H1 (cell line): ENCODE measurements around the gene SLC12A8. TPM values are rescaled to one million over a fixed set of nuclear protein-coding genes. Genes with fewer than 3 reads are reported as not detected.

Source experiments
- CTCF ChIA-PET: fragments of 300-600 bp; sonication (Branson Sonifier 250); formaldehyde crosslinking; loops from one replicate; lab custom pipeline; 2021; ENCODE audit not compliant: partially characterized antibody; lab: Charles Lee
- POLR2A ChIA-PET: fragments of 300-600 bp; sonication (Branson Sonifier 250); formaldehyde crosslinking; loops from one replicate; lab custom pipeline; 2021; ENCODE audit warnings: inconsistent platforms; ENCODE audit not compliant: partially characterized antibody; lab: Charles Lee
- DNase-seq, 2 experiments: peaks; one replicate each; pipeline versions ENCODE4 v3.0.0 to v3.0.0-alpha.2; 2010 to 2022; ENCODE audit warnings: low spot score in 2 of 2, low read depth in 1 of 2, mixed read lengths in 1 of 2
- FAIRE-seq: peaks from 2 replicates; lab custom pipeline; 2011; peaks lifted over from hg19 to GRCh38; lab: Jason Lieb, UNC
- H2AFZ ChIP-seq: 2 replicates; pipeline ENCODE4 v1.8.1; 2012; ENCODE audit warnings: low read length, inconsistent platforms
- H2AK5ac ChIP-seq: 2 replicates; pipeline ENCODE4 v1.6.1; 2013; ENCODE audit warnings: low read depth, low read length
- H2BK120ac ChIP-seq: replicated peaks from 2 replicates; pipeline ENCODE3; 2013; ENCODE audit warnings: low read depth, low read length, inconsistent platforms
- H2BK12ac ChIP-seq: 2 replicates; pipeline ENCODE4 v1.6.1; 2013; ENCODE audit warnings: low read depth, low read length
- H2BK15ac ChIP-seq: 2 replicates; pipeline ENCODE4 v1.6.1; 2013; ENCODE audit warnings: low read length
- H2BK20ac ChIP-seq: 2 replicates; pipeline ENCODE4 v1.6.1; 2013; ENCODE audit warnings: low read length
- H2BK5ac ChIP-seq: 2 replicates; pipeline ENCODE4 v1.6.1; 2013; ENCODE audit warnings: low read depth, low read length
- H3K14ac ChIP-seq: 2 replicates; pipeline ENCODE4 v1.6.1; 2013; ENCODE audit warnings: inconsistent platforms; ENCODE audit not compliant: insufficient read length
- H3K18ac ChIP-seq: 2 replicates; pipeline ENCODE4 v1.6.1; 2013; ENCODE audit warnings: low read length; ENCODE audit errors: extremely low read depth
- H3K23ac ChIP-seq: 2 replicates; pipeline ENCODE4 v1.6.1; 2013; ENCODE audit warnings: inconsistent platforms; ENCODE audit not compliant: insufficient read length
- H3K23me2 ChIP-seq: 2 replicates; pipeline ENCODE4 v1.6.1; 2013; ENCODE audit warnings: low read depth, low read length
- H3K27ac ChIP-seq: 2 replicates; pipeline ENCODE4 v1.6.1; 2011; ENCODE audit warnings: low read depth, low read length, inconsistent platforms
- H3K27me3 ChIP-seq, 4 experiments: replicated peaks in 1 of 4; 1 replicate in 1 of 4; 2 replicates in 3 of 4; pipeline versions ENCODE4 v1.6.1 to v1.8.1; 2011 to 2013; ENCODE audit warnings: low read length in 3 of 4, mild to moderate bottlenecking in 3 of 4, inconsistent platforms in 2 of 4, mixed read lengths in 2 of 4, moderate library complexity in 1 of 4; ENCODE audit not compliant: control insufficient read depth in 3 of 4, insufficient read depth in 3 of 4; ENCODE audit errors: extremely low read depth in 1 of 4
- H3K36me3 ChIP-seq, 4 experiments: 2 replicates each; pipeline versions ENCODE4 v1.6.1 to v1.8.1; 2011 to 2013; ENCODE audit warnings: mild to moderate bottlenecking in 4 of 4, low read length in 3 of 4, moderate library complexity in 2 of 4, control low read depth in 1 of 4, inconsistent platforms in 1 of 4; ENCODE audit not compliant: insufficient read depth in 4 of 4, control insufficient read depth in 2 of 4
- H3K4ac ChIP-seq: replicated peaks from 2 replicates; pipeline ENCODE3; 2013; ENCODE audit warnings: low read length, low read depth, mixed read lengths, inconsistent platforms; ENCODE audit not compliant: insufficient read length
- H3K4me1 ChIP-seq, 4 experiments: replicated peaks in 1 of 4; 1 replicate in 1 of 4; 2 replicates in 3 of 4; pipeline versions ENCODE4 v1.6.1 to v1.8.1; 2011 to 2013; ENCODE audit warnings: low read length in 3 of 4, inconsistent platforms in 2 of 4, mixed read lengths in 1 of 4; ENCODE audit not compliant: insufficient read depth in 4 of 4, control insufficient read depth in 3 of 4
- H3K4me2 ChIP-seq, 2 experiments: 2 replicates each; pipeline versions ENCODE4 v1.6.1 to v1.8.1; 2011 to 2013; ENCODE audit warnings: low read depth in 2 of 2, low read length in 2 of 2, control low read depth in 1 of 2, inconsistent platforms in 1 of 2, mild to moderate bottlenecking in 1 of 2; ENCODE audit not compliant: insufficient read depth in 1 of 2
- H3K4me3 ChIP-seq, 4 experiments: fragments of 200-600, 300-600 bp in 1 of 4; sonication (generic), shearing (Covaris generic), sonication (Bioruptor Twin) in 1 of 4; 2 replicates each; pipeline versions ENCODE4 v1.5.1 to v1.8.1; 2011 to 2016; ENCODE audit warnings: low read length in 4 of 4, low read depth in 3 of 4, control low read depth in 2 of 4, inconsistent platforms in 2 of 4, mild to moderate bottlenecking in 2 of 4, mixed read lengths in 1 of 4, moderate library complexity in 1 of 4; ENCODE audit not compliant: insufficient read depth in 2 of 4; ENCODE audit errors: extremely low read depth in 1 of 4
- H3K56ac ChIP-seq: replicated peaks from 2 replicates; pipeline ENCODE3; 2013; ENCODE audit warnings: low read depth, mild to moderate bottlenecking, mixed read lengths, low read length, inconsistent platforms; ENCODE audit not compliant: insufficient read length
- H3K79me1 ChIP-seq: 2 replicates; pipeline ENCODE4 v1.6.1; 2013; ENCODE audit warnings: low read depth, low read length, control low read depth
- H3K79me2 ChIP-seq, 2 experiments: 2 replicates each; pipeline versions ENCODE4 v1.6.1 to v1.8.1; 2012 to 2013; ENCODE audit warnings: low read length in 2 of 2, mild to moderate bottlenecking in 2 of 2, inconsistent platforms in 1 of 2; ENCODE audit not compliant: insufficient read depth in 2 of 2, control insufficient read depth in 1 of 2
- H3K9ac ChIP-seq, 4 experiments: replicated peaks in 1 of 4; 1 replicate in 1 of 4; 2 replicates in 3 of 4; pipeline versions ENCODE4 v1.6.1 to v1.8.1; 2011 to 2013; ENCODE audit warnings: low read depth in 3 of 4, low read length in 3 of 4, control low read depth in 2 of 4, mild to moderate bottlenecking in 2 of 4, moderate library complexity in 2 of 4, inconsistent platforms in 1 of 4; ENCODE audit errors: extremely low read depth in 1 of 4
- H3K9me3 ChIP-seq, 2 experiments: 2 replicates each; pipeline versions ENCODE4 v1.6.1 to v1.8.1; 2012 to 2013; ENCODE audit warnings: mild to moderate bottlenecking in 2 of 2, moderate library complexity in 2 of 2, control low read depth in 1 of 2, inconsistent platforms in 1 of 2, low read depth in 1 of 2, low read length in 1 of 2, mixed read lengths in 1 of 2; ENCODE audit not compliant: insufficient read depth in 2 of 2
- H4K20me1 ChIP-seq, 2 experiments: replicated peaks in 1 of 2; 2 replicates each; pipeline versions ENCODE3 to v1.8.1; 2011 to 2013; ENCODE audit warnings: inconsistent platforms in 2 of 2, low read length in 2 of 2, mild to moderate bottlenecking in 1 of 2; ENCODE audit not compliant: insufficient read depth in 2 of 2, control insufficient read depth in 1 of 2
- H4K5ac ChIP-seq: 2 replicates; pipeline ENCODE4 v1.6.1; 2013; ENCODE audit warnings: low read length, low read depth, mixed read lengths, inconsistent platforms; ENCODE audit not compliant: insufficient read length
- H4K8ac ChIP-seq: 2 replicates; pipeline ENCODE4 v1.8.0; 2013; ENCODE audit warnings: mild to moderate bottlenecking, moderate library complexity, low read length, inconsistent platforms; ENCODE audit not compliant: insufficient read depth; ENCODE audit errors: extremely low read depth
- H4K91ac ChIP-seq: replicated peaks from 2 replicates; pipeline ENCODE3; 2013; ENCODE audit warnings: low read length, mixed read lengths, inconsistent platforms; ENCODE audit not compliant: insufficient read length
- BCL11A ChIP-seq, 2 experiments: IDR thresholded peaks; one replicate each; pipeline ENCODE4 v1.6.1; 2011; ENCODE audit warnings: low read depth in 2 of 2, low read length in 2 of 2, mild to moderate bottlenecking in 2 of 2
- CHD1 ChIP-seq: IDR thresholded peaks from 2 replicates; pipeline ENCODE4 v1.6.1; 2012; ENCODE audit warnings: low read depth, low read length, improper control_type of control experiment
- CHD2 ChIP-seq: IDR thresholded peaks from 2 replicates; pipeline ENCODE4 v1.6.1; 2012; ENCODE audit warnings: low read length, improper control_type of control experiment
- CTBP2 ChIP-seq: IDR thresholded peaks from 2 replicates; pipeline ENCODE4 v1.7.0; 2011; ENCODE audit warnings: borderline replicate concordance, mild to moderate bottlenecking, moderate library complexity, mixed read lengths, low read length; ENCODE audit not compliant: insufficient read depth, insufficient read length
- EP300 ChIP-seq, 2 experiments: IDR thresholded peaks; 1 replicate in 1 of 2; 2 replicates in 1 of 2; pipeline ENCODE4 v1.6.1; 2011 to 2012; ENCODE audit warnings: low read depth in 2 of 2, low read length in 2 of 2, mild to moderate bottlenecking in 2 of 2, borderline replicate concordance in 1 of 2, inconsistent platforms in 1 of 2, moderate library complexity in 1 of 2
- EZH2 ChIP-seq: fragments of 200-600 bp; sonication (generic); IDR thresholded peaks from 2 replicates; pipeline ENCODE4 v1.7.1; 2012; ENCODE audit warnings: low read depth, mild to moderate bottlenecking, moderate library complexity, low read length, inconsistent platforms; ENCODE audit not compliant: severe bottlenecking
- HDAC2 ChIP-seq, 2 experiments: fragments of 300-600 bp in 1 of 2; sonication (generic) in 1 of 2; IDR thresholded peaks; 2 replicates each; pipeline ENCODE4 v1.6.1; 2011 to 2012; ENCODE audit warnings: low read depth in 2 of 2, low read length in 2 of 2, mild to moderate bottlenecking in 2 of 2, moderate library complexity in 2 of 2, borderline replicate concordance in 1 of 2, inconsistent platforms in 1 of 2
- HDAC6 ChIP-seq: IDR thresholded peaks from one replicate; pipeline ENCODE4 v1.7.1; 2012; ENCODE audit warnings: low read depth, mild to moderate bottlenecking, inconsistent platforms, low read length, moderate library complexity
- RFX5 ChIP-seq: IDR thresholded peaks from 2 replicates; pipeline ENCODE4 v1.6.1; 2011; ENCODE audit warnings: low read depth, low read length, improper control_type of control experiment, borderline replicate concordance
- SP1 ChIP-seq: IDR thresholded peaks from 2 replicates; pipeline ENCODE4 v1.6.1; 2011; ENCODE audit warnings: low read depth, low read length
- YY1 ChIP-seq: IDR thresholded peaks from 2 replicates; pipeline ENCODE4 v1.6.1; 2011; ENCODE audit warnings: low read depth, mild to moderate bottlenecking, low read length
- WGBS, 2 experiments: shearing (Covaris generic) in 1 of 2; methylation state at CpG; one replicate each; pipeline versions ENCODE4 v1.1.6 to v1.1.7; 2013 to 2015; ENCODE audit warnings: low lambda C conversion rate in 2 of 2, mixed read lengths in 2 of 2, inconsistent platforms in 1 of 2, low coverage in 1 of 2, missing lambda C conversion rate in 1 of 2; ENCODE audit not compliant: insufficient replicate concordance in 2 of 2, insufficient coverage in 1 of 2, insufficient read length in 1 of 2; ENCODE audit errors: extremely low coverage in 1 of 2, missing lambda C conversion rate in 1 of 2; 5-methylcytosine and 5-hydroxymethylcytosine counted together
- polyA plus RNA-seq, 7 experiments: library from polyadenylated mRNA; depleted of rRNA in 3 of 7; stranded (reverse) in 5 of 7; unstranded in 2 of 7; fragments of >200 nt in 5 of 7; fragments of 200-250 nt in 2 of 7; gene quantifications; 1 replicate in 5 of 7; 2 replicates in 1 of 7; 4 replicates in 1 of 7; pipeline versions ENCODE4 v1.2.1 to v1.2.3, GENCODE V29; 2011 to 2013; ENCODE audit warnings: missing spikeins in 2 of 7, mixed read lengths in 2 of 7
- total RNA-seq: library from RNA; stranded (reverse); fragmentation: NEBNext Ultra II Directional; extraction: Animal tissue kit (Norgen Biotek cat#: 25700); gene quantifications from 2 replicates; pipeline ENCODE4 v1.2.1, GENCODE V29; 2021
- TF ChIP-seq, protein P1 (sequence below): IDR thresholded peaks from 2 replicates; pipeline ENCODE4 v1.6.1; 2012; ENCODE audit warnings: inconsistent platforms

SLC12A8 gene
- total and polyA plus RNA-seq, 2 of the 8 experiments (the other 6 are each of a cell fraction or from before 2014, with no cell fraction given), result 13.7 to 14.4 TPM

DNA sequence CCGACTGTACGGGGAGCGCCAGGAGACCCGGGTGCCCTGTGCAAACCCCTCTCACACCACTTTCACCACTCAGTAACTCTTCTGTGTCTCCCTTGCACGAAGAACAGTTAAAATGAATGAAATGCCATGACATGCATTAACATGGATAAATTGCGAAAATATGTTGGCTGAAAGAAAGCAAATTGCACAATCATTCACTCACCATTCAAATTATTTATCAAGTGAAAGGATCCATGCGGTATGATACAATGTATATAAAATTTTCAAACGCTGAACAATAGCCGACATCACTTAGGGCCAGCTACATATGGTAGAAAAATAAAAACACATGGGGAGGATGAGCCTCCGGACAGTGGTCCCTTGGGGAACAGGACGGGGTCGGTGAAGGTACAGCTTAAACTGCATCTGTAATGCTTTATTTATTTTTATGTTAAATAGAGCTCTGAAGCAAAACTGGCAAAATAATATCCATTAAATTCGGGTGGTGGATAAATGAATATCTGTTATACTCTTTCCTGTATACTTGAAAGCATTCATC, 45.9 kb downstream of the SLC12A8 start:
- no peak overlapping the region for H2BK20ac ChIP-seq
- H4K20me1 ChIP-seq, result no peaks in the 10 kb centered on the region
- H3K56ac ChIP-seq, result no peak overlapping the region
- CTCF ChIA-PET, result interaction anchor here (0.7 to 3.5 kb wide), 12 partner anchors 9 to 240 kb away, joined by 3 to 14 read pairs (median 5); no protein-coding TSS in a partner anchor
- H2AFZ ChIP-seq, result no peak overlapping the region
- H3K4me3 ChIP-seq, result no peak overlapping the region
- no peak overlapping the region for H3K27ac ChIP-seq
- no peaks in the 10 kb centered on the region for H3K79me2 ChIP-seq
- H3K9me3 ChIP-seq, result no peaks in the 10 kb centered on the region
- no peak overlapping the region for H3K9ac ChIP-seq
- H4K5ac ChIP-seq, result no peak overlapping the region
- no peak overlapping the region for H3K4me2 ChIP-seq
- H3K79me1 ChIP-seq, result no peaks in the 10 kb centered on the region
- H2AK5ac ChIP-seq, result no peak overlapping the region
- H3K14ac ChIP-seq, result no peak overlapping the region
- no peaks in the 10 kb centered on the region; the same call in 1 of the 2 replicates for H3K23me2 ChIP-seq
- no peak for FAIRE-seq
- DNase-seq, result no peak
- peaks cover 0 to 2% (median 0%) of the 10 kb centered on the region in 4 experiments; a peak in 3 of 7 replicates for H3K4me1 ChIP-seq
- no peak overlapping the region for H4K91ac ChIP-seq
- H3K4ac ChIP-seq, result no peak overlapping the region
- POLR2A ChIA-PET, result no interaction called here
- no peak for TF ChIP-seq HDAC6
- no peak for TF ChIP-seq HDAC2 (IDR thresholded peaks at IDR 0.05; ENCODE audit: borderline replicate concordance in 1 of 2, low read depth in 2 of 2, low read length in 2 of 2)
- no peak for TF ChIP-seq EP300 (IDR thresholded peaks at IDR 0.05; ENCODE audit: borderline replicate concordance in 1 of 2, low read depth in 2 of 2, low read length in 2 of 2)
- no peak for TF ChIP-seq CTBP2
- no peak for TF ChIP-seq CHD2
- TF ChIP-seq, protein P1, sequence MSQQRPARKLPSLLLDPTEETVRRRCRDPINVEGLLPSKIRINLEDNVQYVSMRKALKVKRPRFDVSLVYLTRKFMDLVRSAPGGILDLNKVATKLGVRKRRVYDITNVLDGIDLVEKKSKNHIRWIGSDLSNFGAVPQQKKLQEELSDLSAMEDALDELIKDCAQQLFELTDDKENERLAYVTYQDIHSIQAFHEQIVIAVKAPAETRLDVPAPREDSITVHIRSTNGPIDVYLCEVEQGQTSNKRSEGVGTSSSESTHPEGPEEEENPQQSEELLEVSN, result no peak
- TF ChIP-seq EZH2, result no peak
- TF ChIP-seq RFX5, result no peak
- no peak for TF ChIP-seq SP1
- TF ChIP-seq CHD1, result no peak
- TF ChIP-seq BCL11A (IDR thresholded peaks at IDR 0.05; ENCODE audit: low read depth in 2 of 2, low read length in 2 of 2), result no peak
- TF ChIP-seq YY1, result no peak
- no peak overlapping the region for H4K8ac ChIP-seq
- H3K36me3 ChIP-seq, result no peaks in the 10 kb centered on the region; a peak in 1 of 8 replicates
- 93% methylated on average over 13 of the region's 13 CpGs; no CpG with 5 or more reads in 1 of the 2 experiments for WGBS, 2 experiments
- no peak overlapping the region for H3K18ac ChIP-seq
- H2BK12ac ChIP-seq, result no peak overlapping the region
- H3K27me3 ChIP-seq, result no peaks in the 10 kb centered on the region
- no peak overlapping the region for H3K23ac ChIP-seq
- no peak overlapping the region for H2BK120ac ChIP-seq
- no peak overlapping the region for H2BK5ac ChIP-seq
- no peak overlapping the region for H2BK15ac ChIP-seq
